AG08395 (cell line): Measurements from ENCODE around the gene LRRC71.
A peak's percentile ranks its signal among the peaks of the same experiment; 100 is the strongest.
"Not testable (repeated sequence)": the region's sequence is repeated elsewhere in the genome, so short reads cannot be mapped to it uniquely, and the experiment has no call there.

ENCODE experiments used
- DNase-seq: peaks from one replicate; pipeline ENCODE4 v3.0.0; 2012; ENCODE audit warnings: mixed read lengths, low spot score

Gene LRRC71

DNA sequence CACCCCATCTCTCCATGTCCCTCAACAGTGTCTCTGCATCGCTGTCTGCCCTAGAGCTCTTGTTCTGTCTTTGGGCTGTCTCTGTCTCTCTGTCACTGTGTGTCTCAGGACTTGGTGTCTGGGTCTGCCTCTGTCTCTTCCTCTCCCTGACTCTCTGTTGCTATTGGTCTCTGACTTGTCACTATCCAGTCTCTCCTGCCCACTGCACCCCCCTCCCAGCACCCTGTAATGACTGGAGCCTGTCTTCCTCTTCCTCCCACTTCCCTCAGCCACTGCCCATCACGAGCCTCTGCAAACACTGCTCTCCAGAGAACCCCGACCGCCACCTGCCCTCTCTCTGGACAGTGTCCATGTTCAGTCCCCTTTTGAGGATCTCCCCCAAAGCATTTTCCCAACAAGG lies 14.8 kb upstream of the LRRC71 start:
- DNase-seq, result no peak

DNA sequence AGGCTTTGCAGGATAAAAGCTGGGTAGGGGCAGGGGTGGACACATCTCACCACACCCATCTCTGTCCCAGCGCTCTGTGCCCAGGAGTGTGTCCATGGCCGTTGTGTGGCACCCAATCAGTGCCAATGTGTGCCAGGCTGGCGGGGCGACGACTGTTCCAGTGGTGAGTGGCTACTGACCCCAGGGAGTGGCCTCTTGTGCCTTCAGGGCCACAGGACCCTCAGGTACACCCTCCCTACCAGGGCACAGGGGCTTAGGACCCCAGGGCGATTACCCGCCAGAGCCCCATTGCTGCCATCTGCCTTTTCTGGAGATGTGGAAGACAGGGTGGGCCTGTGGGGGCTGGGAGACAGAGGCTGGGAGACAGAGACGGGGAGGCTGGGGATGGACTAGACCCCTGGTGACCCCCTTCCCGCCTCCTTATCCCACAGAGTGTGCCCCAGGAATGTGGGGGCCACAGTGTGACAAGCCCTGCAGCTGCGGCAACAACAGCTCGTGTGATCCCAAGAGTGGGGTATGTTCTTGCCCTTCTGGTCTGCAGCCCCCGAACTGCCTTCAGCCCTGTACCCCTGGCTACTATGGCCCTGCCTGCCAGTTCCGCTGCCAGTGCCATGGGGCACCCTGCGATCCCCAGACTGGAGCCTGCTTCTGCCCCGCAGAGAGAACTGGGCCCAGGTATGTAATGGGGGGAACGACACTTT lies 14.1 kb upstream of the LRRC71 start:
- DNase-seq, result no peak

DNA sequence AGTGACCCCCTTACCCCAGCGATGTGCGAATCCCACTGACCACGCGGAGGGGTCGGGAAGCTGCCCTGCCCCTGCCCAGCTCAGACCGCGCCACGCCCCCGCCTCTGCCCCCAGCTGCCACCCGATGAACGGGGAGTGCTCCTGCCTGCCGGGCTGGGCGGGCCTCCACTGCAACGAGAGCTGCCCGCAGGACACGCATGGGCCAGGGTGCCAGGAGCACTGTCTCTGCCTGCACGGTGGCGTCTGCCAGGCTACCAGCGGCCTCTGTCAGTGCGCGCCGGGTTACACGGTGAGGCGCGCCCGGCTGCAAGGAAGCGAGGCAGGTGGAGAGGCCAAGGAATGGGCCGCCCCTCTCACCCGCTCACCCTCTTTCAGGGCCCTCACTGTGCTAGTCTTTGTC lies 11.9 kb upstream of the LRRC71 start:
- DNase-seq, result no peak

DNA sequence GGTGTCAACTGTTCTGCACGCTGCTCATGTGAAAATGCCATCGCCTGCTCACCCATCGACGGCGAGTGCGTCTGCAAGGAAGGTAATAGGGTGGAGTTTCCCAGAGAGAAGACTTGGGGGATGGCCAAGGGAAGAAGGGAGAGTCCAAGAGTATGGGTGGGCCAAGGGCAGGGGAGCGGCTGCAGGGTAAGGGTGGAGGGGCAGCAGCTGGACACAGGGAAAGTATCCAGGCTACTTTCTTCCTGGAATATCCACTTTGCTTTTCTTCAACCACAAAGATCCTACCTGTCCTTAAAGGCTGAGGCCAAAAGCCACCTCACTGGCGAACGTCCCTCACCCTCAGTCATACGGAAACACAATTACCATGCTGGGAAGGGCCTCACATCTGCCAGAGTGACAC lies 11.5 kb upstream of the LRRC71 start:
- no peak for DNase-seq

DNA sequence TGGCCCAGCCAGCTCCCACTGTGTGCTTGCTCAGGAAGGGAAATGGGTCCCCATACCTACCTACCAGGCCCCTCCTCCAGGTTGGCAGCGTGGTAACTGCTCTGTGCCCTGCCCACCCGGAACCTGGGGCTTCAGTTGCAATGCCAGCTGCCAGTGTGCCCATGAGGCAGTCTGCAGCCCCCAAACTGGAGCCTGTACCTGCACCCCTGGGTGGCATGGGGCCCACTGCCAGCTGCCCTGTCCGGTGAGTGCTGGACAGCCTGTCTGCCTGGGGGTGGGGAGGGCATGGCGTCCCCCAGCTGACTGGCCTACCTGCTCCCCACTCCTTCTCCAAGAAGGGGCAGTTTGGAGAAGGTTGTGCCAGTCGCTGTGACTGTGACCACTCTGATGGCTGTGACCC lies 10.8 kb upstream of the LRRC71 start:
- no peak for DNase-seq

DNA sequence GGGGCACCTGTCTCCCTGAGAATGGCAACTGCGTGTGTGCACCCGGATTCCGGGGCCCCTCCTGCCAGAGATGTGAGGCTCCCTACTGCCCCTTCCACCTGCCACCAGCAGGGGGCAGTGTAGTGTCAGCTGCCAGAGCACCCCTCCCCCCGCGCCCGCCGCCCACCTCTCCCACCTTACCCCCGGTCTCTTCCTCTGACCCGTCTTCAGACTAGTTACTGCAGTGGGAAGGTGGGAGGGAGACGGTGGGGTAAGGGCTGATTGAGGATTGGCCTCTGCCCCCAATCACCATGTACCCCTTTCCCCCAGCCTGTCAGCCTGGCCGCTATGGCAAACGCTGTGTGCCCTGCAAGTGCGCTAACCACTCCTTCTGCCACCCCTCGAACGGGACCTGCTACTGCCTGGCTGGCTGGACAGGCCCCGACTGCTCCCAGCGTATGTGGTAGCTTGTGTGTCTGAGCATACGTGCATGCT lies 10.1 kb upstream of the LRRC71 start:
- DNase-seq, result no peak

DNA sequence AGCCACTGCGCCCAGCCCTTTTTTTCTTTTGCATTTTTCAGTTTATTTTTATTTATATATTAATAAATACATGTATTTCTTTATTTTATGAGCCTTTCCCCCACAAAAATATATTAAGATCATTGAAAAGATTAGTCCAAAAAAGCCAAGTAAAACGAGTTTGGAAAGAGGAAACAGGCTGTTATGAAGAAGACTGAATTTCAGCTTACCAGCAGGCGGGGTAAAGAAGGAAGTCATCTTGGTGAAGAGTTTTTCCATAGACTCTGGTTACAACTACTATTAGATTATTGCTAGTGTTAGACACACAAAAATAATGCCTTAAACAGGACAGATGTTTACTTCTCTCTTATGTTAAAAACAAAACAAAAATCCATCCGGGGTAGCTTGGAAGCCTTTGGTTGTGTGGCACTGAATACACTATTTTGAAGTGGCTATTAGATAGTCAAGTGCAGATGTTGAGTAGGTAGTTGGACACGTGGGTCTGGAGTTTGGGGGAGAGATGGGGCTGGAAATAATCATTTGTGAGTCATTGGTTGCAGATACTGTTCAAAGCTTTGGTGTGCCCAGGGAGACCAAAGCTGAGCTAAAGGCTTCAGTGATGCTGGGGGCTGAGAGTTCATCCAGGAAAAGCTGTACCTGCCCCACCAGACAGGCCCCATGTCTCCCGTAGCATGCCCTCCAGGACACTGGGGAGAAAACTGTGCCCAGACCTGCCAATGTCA lies 8.7 kb upstream of the LRRC71 start:
- DNase-seq, result no peak

DNA sequence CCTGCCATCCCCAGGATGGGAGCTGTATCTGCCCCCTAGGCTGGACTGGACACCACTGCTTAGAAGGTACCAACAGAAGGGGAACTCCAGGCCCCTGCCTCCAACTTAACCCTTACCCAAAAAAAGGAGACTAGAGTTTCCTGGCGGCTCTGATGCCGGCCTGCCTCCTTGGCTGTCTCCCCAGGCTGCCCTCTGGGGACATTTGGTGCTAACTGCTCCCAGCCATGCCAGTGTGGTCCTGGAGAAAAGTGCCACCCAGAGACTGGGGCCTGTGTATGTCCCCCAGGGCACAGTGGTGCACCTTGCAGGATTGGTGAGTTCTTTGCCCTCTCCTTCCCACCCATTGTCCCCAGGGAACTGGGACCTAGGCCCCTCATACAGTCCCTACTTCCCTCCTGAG lies 8.1 kb upstream of the LRRC71 start:
- DNase-seq, result no peak

DNA sequence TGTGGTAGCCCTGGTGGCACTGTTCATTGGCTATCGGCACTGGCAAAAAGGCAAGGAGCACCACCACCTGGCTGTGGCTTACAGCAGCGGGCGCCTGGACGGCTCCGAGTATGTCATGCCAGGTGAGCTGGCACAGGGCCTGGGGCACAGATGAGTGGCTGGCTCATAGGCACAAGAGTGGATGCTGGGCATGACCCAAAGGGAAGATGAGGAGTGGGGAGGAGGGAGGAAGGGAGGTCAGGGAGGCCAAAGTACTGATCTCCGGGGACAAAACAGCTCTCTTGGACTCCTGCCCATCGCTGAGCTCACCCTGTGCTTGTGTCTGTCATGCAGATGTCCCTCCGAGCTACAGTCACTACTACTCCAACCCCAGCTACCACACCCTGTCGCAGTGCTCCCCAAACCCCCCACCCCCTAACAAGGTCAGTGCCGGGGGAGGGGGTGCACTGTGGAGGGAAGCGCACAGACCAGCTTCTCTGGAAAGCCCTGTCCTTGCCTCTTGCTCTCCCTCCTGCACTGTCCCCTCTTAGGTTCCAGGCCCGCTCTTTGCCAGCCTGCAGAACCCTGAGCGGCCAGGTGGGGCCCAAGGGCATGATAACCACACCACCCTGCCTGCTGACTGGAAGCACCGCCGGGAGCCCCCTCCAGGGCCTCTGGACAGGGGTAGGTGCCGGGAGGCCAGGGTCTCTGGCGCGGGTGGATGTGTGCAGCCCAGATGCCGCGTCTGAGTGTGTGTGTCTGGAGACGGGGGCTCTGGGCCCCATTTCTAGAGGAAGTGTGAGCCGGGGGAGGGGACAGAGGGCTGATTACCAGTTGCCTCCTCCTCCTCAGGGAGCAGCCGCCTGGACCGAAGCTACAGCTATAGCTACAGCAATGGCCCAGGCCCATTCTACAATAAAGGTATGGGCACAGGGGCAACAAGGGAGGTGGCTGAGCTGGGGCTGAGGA lies 7.3 kb upstream of the LRRC71 start:
- peak; percentile 51 for DNase-seq

DNA sequence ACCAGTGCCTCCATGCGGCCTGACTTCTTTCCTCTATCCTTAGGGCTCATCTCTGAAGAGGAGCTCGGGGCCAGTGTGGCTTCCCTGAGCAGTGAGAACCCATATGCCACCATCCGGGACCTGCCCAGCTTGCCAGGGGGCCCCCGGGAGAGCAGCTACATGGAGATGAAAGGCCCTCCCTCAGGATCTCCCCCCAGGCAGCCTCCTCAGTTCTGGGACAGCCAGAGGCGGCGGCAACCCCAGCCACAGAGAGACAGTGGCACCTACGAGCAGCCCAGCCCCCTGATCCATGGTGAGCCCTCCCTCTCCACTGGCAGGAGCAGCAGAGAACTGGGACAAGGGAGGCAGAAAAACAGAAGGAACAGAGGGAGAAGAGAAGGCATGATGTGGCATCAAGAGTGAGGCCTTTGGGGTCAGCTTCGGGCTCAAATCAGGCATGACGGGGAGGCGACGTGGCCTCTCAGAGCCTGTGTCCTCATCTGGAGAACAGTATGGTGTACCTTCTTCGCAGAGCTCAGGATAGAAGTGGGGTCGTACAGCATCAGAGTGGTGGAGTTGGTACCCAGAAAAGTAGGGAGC lies 6.5 kb upstream of the LRRC71 start:
- DNase-seq, result no peak

DNA sequence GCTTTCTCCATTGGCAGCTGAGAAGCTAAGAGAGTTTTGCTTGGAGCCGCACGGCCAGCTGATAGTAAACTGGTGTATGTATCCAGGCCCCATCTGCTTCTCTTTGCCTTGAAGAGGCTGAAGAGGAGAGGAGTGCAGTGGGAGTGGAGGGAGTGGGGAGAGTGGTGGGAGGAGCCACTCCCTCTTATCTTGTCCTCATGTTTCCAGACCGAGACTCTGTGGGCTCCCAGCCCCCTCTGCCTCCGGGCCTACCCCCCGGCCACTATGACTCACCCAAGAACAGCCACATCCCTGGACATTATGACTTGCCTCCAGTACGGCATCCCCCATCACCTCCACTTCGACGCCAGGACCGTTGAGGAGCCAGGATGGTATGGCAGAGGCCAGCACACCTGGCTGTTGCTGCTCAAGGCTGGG lies 6.0 kb upstream of the LRRC71 start:
- no peak for DNase-seq

DNA sequence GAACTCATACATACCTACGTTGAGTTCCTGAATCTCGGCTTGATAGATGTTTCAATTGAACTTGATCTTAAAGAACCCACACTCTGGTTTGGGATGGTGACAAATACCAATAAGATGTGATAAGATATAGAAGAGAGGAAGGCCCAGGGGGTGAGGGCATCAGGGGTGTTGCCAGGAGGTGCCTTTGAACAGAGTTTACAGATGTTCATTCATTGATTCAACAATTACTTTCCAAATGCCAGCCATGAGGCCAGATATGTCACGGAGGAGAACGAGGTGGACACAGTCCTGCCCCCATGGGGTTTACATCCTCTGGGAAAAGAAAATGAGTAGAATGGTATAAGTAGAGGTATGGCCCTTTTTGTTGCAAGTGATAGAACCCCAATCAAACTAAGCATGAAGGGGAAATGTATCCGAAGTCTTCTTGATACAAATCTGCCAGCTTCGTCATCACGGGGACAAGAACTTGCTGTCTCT lies 659 bp downstream of the LRRC71 start:
- no peak for DNase-seq

DNA sequence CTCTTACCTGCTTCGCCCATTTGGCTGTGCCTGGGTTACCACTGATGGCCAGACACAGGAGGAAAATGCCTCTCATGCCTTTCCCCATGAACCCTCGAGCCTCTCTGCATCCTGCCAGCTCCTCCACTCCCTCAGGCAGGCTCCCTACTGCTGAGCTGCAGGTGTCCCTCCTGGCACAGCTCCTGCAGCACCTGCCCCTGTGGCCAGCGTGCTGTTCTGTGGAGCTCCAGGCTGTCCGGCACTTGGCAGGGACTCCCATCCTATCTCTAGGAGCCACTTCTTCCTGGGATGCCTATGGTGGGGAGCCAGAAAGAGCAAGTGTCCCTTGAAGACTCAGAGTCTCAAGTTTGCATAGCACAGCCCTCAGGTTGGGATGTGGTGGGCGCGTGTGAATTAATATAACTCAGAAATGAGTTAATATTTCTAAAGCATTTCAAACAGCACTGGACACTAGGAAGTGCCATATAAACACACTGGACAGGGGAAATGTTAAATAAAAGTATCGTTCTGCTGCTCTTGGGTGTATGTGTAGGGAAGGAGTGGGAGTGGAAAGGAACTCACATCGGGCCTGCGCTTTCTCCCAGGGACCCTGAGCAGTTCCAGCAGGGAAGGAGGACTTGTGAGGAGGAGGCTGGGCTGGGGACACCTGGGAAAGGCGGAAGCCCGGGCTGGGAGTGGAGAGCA lies 2.7 kb downstream of the LRRC71 start:
- no peak for DNase-seq

DNA sequence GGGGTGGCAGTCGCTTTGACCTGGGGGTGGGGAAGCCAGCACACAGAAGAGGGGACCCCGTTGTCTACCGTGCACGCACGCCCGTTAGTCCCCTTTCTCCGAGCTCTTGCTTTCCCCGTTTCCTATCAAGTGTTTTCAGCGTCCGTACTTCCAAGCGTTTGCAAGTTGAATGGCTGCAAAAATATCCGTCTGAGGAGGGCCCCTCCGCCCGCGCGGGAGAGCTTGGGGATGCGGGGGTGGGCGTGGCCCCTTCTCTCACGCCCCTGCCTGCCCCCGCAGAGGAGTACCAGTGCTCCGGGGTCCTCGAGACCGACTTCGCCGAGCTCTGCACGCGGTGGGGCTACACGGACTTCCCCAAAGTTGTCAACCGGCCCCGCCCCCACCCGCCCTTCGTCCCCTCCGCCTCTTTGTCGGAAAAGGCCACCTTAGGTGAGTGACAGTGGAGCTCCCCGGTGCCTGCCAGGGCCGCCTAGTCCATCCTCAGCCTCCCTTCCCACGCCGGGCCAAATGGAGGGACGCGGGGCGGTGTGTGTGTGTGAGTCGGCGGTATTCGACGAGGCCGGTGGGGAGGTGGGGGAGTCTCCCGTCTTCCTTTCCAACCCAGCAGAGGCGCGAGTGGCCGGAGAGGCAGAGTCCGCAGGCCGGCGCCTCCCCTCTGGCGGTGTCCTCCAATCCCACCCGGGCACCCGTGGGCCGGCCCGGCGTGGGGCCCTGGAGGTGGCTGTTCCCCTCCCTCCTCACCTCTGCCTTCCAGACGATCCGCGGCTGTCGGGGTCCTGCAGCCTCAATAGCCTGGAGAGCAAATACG lies 3.4 kb downstream of the LRRC71 start:
- DNase-seq, result no peak

DNA sequence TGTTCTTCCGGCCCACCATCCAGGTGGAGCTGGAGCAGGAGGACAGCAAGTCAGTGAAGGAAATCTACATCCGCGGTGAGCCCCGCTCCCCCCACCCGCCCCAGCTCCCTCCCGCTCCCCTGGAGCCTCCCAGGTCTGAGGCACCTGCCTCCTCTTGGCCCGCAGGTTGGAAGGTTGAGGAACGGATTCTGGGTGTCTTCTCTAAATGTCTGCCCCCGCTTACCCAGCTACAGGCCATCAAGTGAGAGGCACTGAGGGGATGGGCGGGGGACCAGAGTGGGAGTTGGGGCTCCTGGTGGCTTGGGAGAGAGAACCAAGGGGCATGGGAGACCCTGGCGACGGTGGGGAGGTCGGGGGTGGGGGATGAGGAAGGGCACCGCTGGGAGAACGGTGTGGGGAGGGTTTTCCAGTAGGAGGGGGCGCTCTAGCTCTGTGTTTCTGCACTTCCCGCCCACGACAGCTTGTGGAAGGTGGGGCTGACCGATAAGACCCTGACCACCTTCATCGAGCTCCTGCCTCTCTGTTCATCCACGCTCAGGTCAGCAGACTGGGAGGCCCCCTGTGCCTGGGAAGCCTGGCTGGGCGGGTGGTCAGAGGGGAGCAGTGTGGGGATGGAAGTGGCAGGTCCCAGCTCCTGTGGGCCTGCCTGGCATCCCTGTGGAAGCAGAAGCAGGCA lies 4.2 kb downstream of the LRRC71 start:
- no peak for DNase-seq

DNA sequence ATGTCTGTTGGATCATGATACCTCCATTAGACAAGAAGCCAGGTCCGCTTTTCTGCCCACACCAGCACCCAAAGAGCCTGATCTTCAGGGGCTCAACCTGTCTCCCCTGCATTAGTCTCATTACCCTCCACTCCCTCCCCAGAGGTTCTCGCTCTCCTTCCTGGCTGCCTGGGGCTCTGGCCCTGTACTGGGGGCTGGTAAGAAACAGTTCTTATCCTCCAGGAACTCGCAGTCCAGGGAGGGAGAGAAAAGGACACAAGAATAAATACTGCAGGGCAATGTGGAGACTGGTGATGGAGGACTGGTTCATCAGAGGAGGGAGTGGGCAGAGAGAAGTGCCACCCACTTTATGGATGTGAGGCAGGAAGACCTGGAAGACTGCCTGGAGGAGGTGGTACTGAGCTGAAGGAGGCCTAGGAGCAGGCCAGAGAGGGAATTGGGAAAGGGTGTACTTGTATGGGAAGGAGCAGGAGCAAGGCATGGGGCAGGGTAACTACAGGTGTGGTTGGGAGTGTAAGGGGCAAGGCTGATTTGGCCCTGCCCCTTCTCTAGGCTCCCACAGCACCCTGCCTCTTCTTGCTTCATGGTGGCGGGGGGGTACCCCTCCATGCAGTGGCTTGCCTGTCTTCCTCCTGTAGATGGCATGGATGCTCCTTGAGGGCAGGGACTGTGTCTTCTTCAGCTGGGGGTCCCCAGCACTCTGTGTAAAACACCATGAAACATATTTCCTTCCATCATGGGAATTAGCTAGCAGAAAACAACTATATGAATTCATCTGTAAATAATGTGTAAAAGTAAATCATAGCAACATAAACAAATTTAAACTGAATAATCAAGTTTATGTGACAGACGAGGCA lies 5.0 kb downstream of the LRRC71 start:
- no peak for DNase-seq

DNA sequence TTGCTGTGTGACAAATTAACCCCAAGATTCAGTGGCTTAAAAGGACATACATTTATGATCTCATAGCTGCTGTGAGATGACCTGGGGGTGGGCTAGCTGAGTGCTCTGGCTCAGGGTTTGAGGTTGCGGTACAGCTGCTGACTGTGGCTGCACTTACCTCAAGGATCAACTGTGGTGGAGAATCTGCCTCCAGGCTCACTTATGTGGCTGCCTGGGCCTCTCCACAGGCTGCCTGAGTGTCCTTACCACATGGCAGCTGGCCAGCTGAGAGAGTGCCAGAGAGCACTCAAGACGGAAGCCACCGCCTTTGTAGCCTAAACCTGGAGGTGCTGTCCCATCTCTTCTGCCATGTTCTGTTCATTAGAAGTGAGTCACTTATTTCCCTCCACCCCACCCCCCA lies 5.7 kb downstream of the LRRC71 start:
- DNase-seq, result peak; percentile 55

DNA sequence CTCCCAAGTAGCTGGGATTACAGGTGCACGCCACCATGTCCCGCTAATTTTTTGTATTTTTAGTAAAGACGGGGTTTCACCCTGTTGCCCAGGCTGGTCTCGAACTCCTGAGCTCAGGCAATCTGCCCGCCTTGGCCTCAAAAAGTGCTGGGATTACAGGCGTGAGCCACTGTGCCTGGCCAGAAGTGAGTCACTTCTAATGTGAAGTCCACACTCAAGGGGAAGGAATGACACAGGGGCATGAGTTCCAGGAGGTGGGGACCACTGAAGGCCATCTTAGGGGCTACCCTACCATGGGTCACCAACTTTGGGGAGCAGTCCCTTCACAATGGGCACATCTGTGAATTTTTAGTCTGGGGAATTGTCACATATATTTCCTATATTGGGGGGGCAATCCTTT lies 6.3 kb downstream of the LRRC71 start:
- not testable (repeated sequence) for DNase-seq
